AG09319 (cell line): ENCODE results near the gene OR5AR1.
A peak's percentile ranks its signal among the peaks of the same experiment; 100 is the strongest.

Experiments used
- DNase-seq: peaks from one replicate; pipeline ENCODE4 v3.0.0-alpha.2; 2010; ENCODE audit warnings: low read depth; ENCODE audit errors: extremely low read depth
- CTCF ChIP-seq: IDR thresholded peaks from 2 replicates; pipeline ENCODE4 v1.5.1; 2011; ENCODE audit warnings: low read depth, mild to moderate bottlenecking, inconsistent platforms, low read length, moderate library complexity

Gene OR5AR1

DNA sequence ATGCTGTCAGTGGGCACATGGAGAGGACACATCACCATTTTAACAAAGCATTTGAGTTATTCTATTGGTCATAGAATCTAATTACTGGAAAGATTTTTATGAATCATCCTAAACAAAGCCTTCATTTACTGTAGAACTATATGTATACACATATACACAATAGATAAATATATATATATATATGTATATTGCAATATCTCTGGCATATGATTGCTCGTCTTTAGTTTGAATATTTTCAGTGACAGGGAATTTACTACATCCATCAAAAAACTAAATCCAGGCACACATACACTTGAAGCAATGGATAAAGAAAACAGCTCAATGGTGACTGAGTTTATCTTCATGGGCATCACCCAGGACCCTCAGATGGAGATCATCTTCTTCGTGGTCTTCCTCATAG is at the start of gene OR5AR1:
OR5AR1 (plus strand) TSS at position 301 of the 400 bp plus-strand sequence; CDS start at position 301, 0 bp downstream.
- no peak for TF ChIP-seq CTCF
- DNase-seq = no peak

- DNase-seq = no peak
- TF ChIP-seq CTCF = peak; percentile 6
Measured at GRCh38 chr11:56624661-56625110, 38.8 kb upstream of the OR5AR1 start.

- DNase-seq = no peak
- TF ChIP-seq CTCF = no peak
Measured at GRCh38 chr11:56625946-56626345, 37.5 kb upstream of the OR5AR1 start.

GRCh38 chr11:56632329-56632728 is 31.2 kb upstream of the OR5AR1 start:
- DNase-seq = no peak
- no peak for TF ChIP-seq CTCF

DNA sequence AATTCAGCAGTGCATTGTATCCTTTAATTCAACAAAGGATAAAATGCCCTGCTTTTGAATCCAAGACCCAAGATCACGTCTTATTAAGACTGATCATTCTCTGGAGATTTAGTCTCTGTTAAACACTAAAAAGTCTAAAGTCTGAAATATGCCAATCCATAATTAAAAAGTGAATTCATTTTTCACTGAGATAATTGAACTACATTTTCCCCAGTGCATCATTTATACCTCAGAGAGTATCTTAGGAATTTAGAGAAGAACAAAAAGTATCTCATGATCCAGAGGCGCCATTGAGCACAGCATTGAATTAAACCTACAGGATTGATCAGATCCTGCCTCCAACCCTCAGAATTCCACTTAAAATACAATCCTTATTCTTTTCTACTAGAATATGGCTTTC is 26.6 kb upstream of the OR5AR1 start:
- TF ChIP-seq CTCF = no peak
- no peak for DNase-seq

DNA sequence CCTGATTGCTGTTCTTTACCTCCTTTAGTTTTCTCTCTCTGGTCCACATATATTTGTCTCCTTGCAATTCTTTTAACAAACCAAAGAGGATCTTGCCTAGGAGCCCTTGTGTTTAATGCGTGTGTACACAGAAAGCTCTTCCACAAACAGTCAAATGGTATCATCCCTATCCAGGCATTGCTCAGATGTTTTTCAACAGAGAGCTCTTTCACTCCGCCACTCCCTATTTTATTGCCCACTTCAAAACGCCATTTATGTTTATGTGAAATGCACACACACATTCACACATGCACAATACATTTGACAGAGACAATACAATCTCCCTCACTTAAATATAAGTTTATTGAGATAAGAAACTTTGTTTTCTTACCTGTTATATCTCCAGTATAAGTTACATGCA is 26.0 kb upstream of the OR5AR1 start:
- DNase-seq = no peak
- no peak for TF ChIP-seq CTCF

GRCh38 chr11:56642339-56642738 is 21.1 kb upstream of the OR5AR1 start, which contains the start of gene OR5AP2:
TSS of gene OR5AP2 (minus strand) at chr11:56642439. CDS start at chr11:56642439, 0 bp downstream.
- TF ChIP-seq CTCF = no peak
- no peak for DNase-seq
